Stomach (tissue), 9 donors: ENCODE measurements around the gene PLEKHH2. TPM values are rescaled to one million over a fixed set of nuclear protein-coding genes. Genes with fewer than 3 reads are reported as not detected.

Experiments
- DNase-seq, 2 donors: peaks; one replicate each; pipeline versions ENCODE4 v3.0.0 to v3.0.0-alpha.2; 2013 to 2019
- H3K27ac ChIP-seq, 5 donors: fragments of 200-600 bp in 4 of 5; sonication (generic) in 4 of 5; one replicate each; pipeline ENCODE4 v1.5.1; 2013 to 2019; ENCODE audit warnings: mild to moderate bottlenecking in 1 of 5, moderate library complexity in 1 of 5
- H3K27me3 ChIP-seq, 3 donors: fragments of 200-600 bp; sonication (generic); one replicate each; pipeline ENCODE4 v1.5.1; 2017 to 2019; ENCODE audit warnings: mixed run types in 1 of 3
- H3K36me3 ChIP-seq, 4 donors: fragments of 200-600 bp; sonication (generic); 1 replicate in 3 of 4; 2 replicates in 1 of 4; pipeline ENCODE4 v1.5.1; 2016 to 2019
- H3K4me1 ChIP-seq, 4 donors: fragments of 200-600 bp; sonication (generic); one replicate each; pipeline ENCODE4 v1.5.1; 2016 to 2019
- H3K4me3 ChIP-seq, 4 donors: fragments of 200-600 bp; sonication (generic) in 3 of 4; one replicate each; pipeline ENCODE4 v1.5.1; 2016 to 2019; ENCODE audit warnings: mild to moderate bottlenecking in 1 of 4
- H3K9me3 ChIP-seq, 4 donors: fragments of 200-600 bp; sonication (generic); one replicate each; pipeline ENCODE4 v1.5.1; 2016 to 2019
- CTCF ChIP-seq, 7 experiments: fragments of 450-650 bp in 4 of 7; fragments of 200-600 bp in 3 of 7; sonication (generic) in 3 of 7; IDR thresholded peaks; one replicate each; pipeline ENCODE4 v1.5.1; 2016 to 2019; ENCODE audit warnings: antibody characterized with exemption in 7 of 7, control low read depth in 2 of 7, mild to moderate bottlenecking in 1 of 7
- EP300 ChIP-seq: sonication (generic); formaldehyde crosslinking; IDR thresholded peaks from one replicate; pipeline ENCODE4 v1.6.1; 2017; ENCODE audit warnings: antibody characterized with exemption
- POLR2A ChIP-seq, 4 donors: fragments of 450-650 bp; IDR thresholded peaks; one replicate each; pipeline ENCODE4 v1.6.1; 2016; ENCODE audit warnings: antibody characterized with exemption in 4 of 4, control low read depth in 2 of 4, mild to moderate bottlenecking in 1 of 4, moderate library complexity in 1 of 4
- POLR2AphosphoS5 ChIP-seq, 3 donors: sonication (generic); formaldehyde crosslinking; IDR thresholded peaks; one replicate each; pipeline ENCODE4 v1.6.1; 2016; ENCODE audit warnings: antibody characterized with exemption in 3 of 3
- WGBS, 5 donors: extraction: QIAGEN DNeasy Blood & Tissue Kit in 3 of 5; methylation state at CpG; one replicate each; pipeline versions ENCODE4 v1.1.5 to v1.1.7; 2013 to 2018; 5-methylcytosine and 5-hydroxymethylcytosine counted together
- intact Hi-C: fragments of 100-400 bp; cut with DNase I; formaldehyde crosslinking; loops from one replicate; pipeline ENCODE4 v1.15.1; 2023; ENCODE audit warnings: low total_unique reads
- polyA plus RNA-seq, 3 donors: library from polyadenylated mRNA; stranded (reverse); fragments of 200-250 nt; gene quantifications; one replicate each; pipeline ENCODE4 v1.2.3, GENCODE V29; 2013
- total RNA-seq, 5 donors: library from RNA; depleted of rRNA; stranded (reverse); fragments of >200 nt; gene quantifications; one replicate each; pipeline versions ENCODE4 v1.1.0 to v1.2.3, GENCODE V29; 2014 to 2016
- donor health status: healthy with polysubstance abuse.
- donor health status: Bipolar disorder and iron deficiency.
- donor health status: healthy.

Gene PLEKHH2
- total and polyA plus RNA-seq, 8 donors: 1.8 to 130 (median 11.1) TPM

GRCh38 chr2:43810452-43810851 is 173.4 kb downstream of the PLEKHH2 start:
- peaks cover 5 to 56% (median 37%) of the 10 kb centered on the region in 4 donors for H3K36me3 ChIP-seq

GRCh38 chr2:43810888-43811287 is 173.8 kb downstream of the PLEKHH2 start:
- no peaks in the 10 kb centered on the region for H3K9me3 ChIP-seq
- DNase-seq: no peak
- H3K4me1 ChIP-seq: peaks cover 0 to 11% (median 2%) of the 10 kb centered on the region in 4 donors
- WGBS, 5 donors: 65 to 85% (median 75%) methylated on average over 1 of the region's 1 CpG
- no peak overlapping the region for H3K27ac ChIP-seq
- TF ChIP-seq POLR2AphosphoS5 (IDR thresholded peaks at IDR 0.05) (no peak), EP300 (no peak), POLR2A (IDR thresholded peaks at IDR 0.05) (no peak)
- no peak overlapping the region for H3K4me3 ChIP-seq
- H3K27me3 ChIP-seq: no peaks in the 10 kb centered on the region
- peaks cover 5 to 52% (median 32%) of the 10 kb centered on the region in 4 donors for H3K36me3 ChIP-seq
- intact Hi-C loops: no loop called here

More at GRCh38 chr2:43810452-43810851, 173.4 kb downstream of the PLEKHH2 start:
- DNase-seq: no peak
- WGBS, 5 donors: 77 to 89% (median 80%) methylated on average over 2 of the region's 2 CpGs
- Histone ChIP-seq H3K9me3 (no peaks in the 10 kb centered on the region), H3K27ac (no peak overlapping the region), H3K4me3 (no peak overlapping the region), H3K27me3 (no peaks in the 10 kb centered on the region), H3K4me1 (peaks cover 0 to 12% (median 2%) of the 10 kb centered on the region in 4 donors)
- TF ChIP-seq EP300 (no peak), CTCF (IDR thresholded peaks at IDR 0.05) (no peak), POLR2AphosphoS5 (IDR thresholded peaks at IDR 0.05) (no peak), POLR2A (IDR thresholded peaks at IDR 0.05) (no peak)
- intact Hi-C loops: no loop called here

- Histone ChIP-seq H3K27me3 (no peaks in the 10 kb centered on the region), H3K9me3 (no peaks in the 10 kb centered on the region), H3K36me3 (peaks cover 5 to 41% (median 30%) of the 10 kb centered on the region in 4 donors), H3K4me3 (no peak overlapping the region), H3K27ac (no peak overlapping the region), H3K4me1 (no peaks in the 10 kb centered on the region)
- intact Hi-C loops: no loop called here
- DNase-seq: no peak
- TF ChIP-seq EP300 (no peak), POLR2AphosphoS5 (IDR thresholded peaks at IDR 0.05) (no peak), POLR2A (IDR thresholded peaks at IDR 0.05) (no peak), CTCF (IDR thresholded peaks at IDR 0.05) (no peak)
- 62 to 94% (median 77%) methylated on average over 2 of the region's 2 CpGs for WGBS, 5 donors
Observed at GRCh38 chr2:43812006-43812405, 174.9 kb downstream of the PLEKHH2 start.

GRCh38 chr2:43812947-43813346 is 175.9 kb downstream of the PLEKHH2 start:
- H3K9me3 ChIP-seq: no peaks in the 10 kb centered on the region
- H3K4me1 ChIP-seq: peaks cover 0 to under 1% (median 0%) of the 10 kb centered on the region in 4 donors
- H3K4me3 ChIP-seq: no peak overlapping the region
- no peak for TF ChIP-seq POLR2AphosphoS5 (IDR thresholded peaks at IDR 0.05)
- no peak for TF ChIP-seq EP300
- no peak for TF ChIP-seq CTCF (IDR thresholded peaks at IDR 0.05)
- no peak for TF ChIP-seq POLR2A (IDR thresholded peaks at IDR 0.05)
- intact Hi-C loops: no loop called here
- DNase-seq: no peak
- no peaks in the 10 kb centered on the region for H3K27me3 ChIP-seq
- H3K36me3 ChIP-seq: peaks cover 5 to 36% (median 27%) of the 10 kb centered on the region in 4 donors
- WGBS, 5 donors: 50 to 70% (median 66%) methylated on average over 2 of the region's 2 CpGs
- H3K27ac ChIP-seq: no peak overlapping the region

- TF ChIP-seq EP300 (no peak), POLR2AphosphoS5 (IDR thresholded peaks at IDR 0.05) (no peak), CTCF (IDR thresholded peaks at IDR 0.05) (no peak), POLR2A (IDR thresholded peaks at IDR 0.05) (no peak)
- intact Hi-C loops: no loop called here
- Histone ChIP-seq H3K9me3 (no peaks in the 10 kb centered on the region), H3K4me1 (peaks cover 0 to 17% (median 4%) of the 10 kb centered on the region in 4 donors), H3K27ac (no peak overlapping the region), H3K36me3 (peaks cover 5 to 26% (median 17%) of the 10 kb centered on the region in 4 donors), H3K27me3 (no peaks in the 10 kb centered on the region), H3K4me3 (no peak overlapping the region)
- WGBS, 5 donors: 75 to 88% (median 84%) methylated on average over 3 of the region's 3 CpGs
- no peak for DNase-seq
Observed at GRCh38 chr2:43814711-43815110, 177.7 kb downstream of the PLEKHH2 start.
